HCT116 (cell line): ENCODE data around the gene TK1.

Source experiments
- CTCF ChIP-seq, 3 experiments: fragments of 200-600 bp in 1 of 3; sonication (generic) in 1 of 3; IDR thresholded peaks in 2 of 3; conservative IDR thresholded peaks in 1 of 3; 2 replicates each; pipeline ENCODE4 v1.5.1; 2012 to 2017; ENCODE audit warnings: low read depth in 2 of 3, low read length in 2 of 3, antibody characterized with exemption in 1 of 3, borderline replicate concordance in 1 of 3, control low read depth in 1 of 3, mild to moderate bottlenecking in 1 of 3, mixed read lengths in 1 of 3, mixed run types in 1 of 3, moderate library complexity in 1 of 3; ENCODE audit not compliant: insufficient read depth in 1 of 3
- EZH2 ChIP-seq: fragments of 200-600 bp; sonication (generic); IDR thresholded peaks from 2 replicates; pipeline ENCODE4 v1.6.1; 2017; ENCODE audit warnings: antibody characterized with exemption, mixed run types
- EZH2phosphoT487 ChIP-seq: fragments of 200-600 bp; IDR thresholded peaks from 2 replicates; pipeline ENCODE4 v1.6.1; 2018; ENCODE audit warnings: antibody characterized with exemption, borderline replicate concordance
- POLR2A ChIP-seq: IDR thresholded peaks from 2 replicates; pipeline ENCODE4 v1.7.0; 2011; ENCODE audit warnings: borderline replicate concordance; ENCODE audit not compliant: insufficient read depth, insufficient read length; ENCODE audit errors: extremely low read depth
- POLR2AphosphoS5 ChIP-seq: IDR thresholded peaks from 2 replicates; pipeline ENCODE4 v1.6.1; 2011; ENCODE audit warnings: mild to moderate bottlenecking, low read depth, low read length, moderate library complexity
- RAD21 ChIP-seq: IDR thresholded peaks from 2 replicates; pipeline ENCODE4 v1.6.1; 2012; ENCODE audit warnings: low read depth, mild to moderate bottlenecking
- YY1 ChIP-seq: IDR thresholded peaks from 2 replicates; pipeline ENCODE4 v1.6.1; 2011; ENCODE audit warnings: low read length, low read depth, moderate library complexity, mild to moderate bottlenecking; ENCODE audit not compliant: insufficient replicate concordance; ENCODE audit errors: extremely low read depth

GRCh38 chr17:78142119-78142861, 44.6 kb downstream of the TK1 start:
- TF ChIP-seq EZH2, result no peak
- no peak for TF ChIP-seq POLR2A
- TF ChIP-seq EZH2phosphoT487, result no peak
- peak; percentile 88 for TF ChIP-seq POLR2AphosphoS5
- TF ChIP-seq CTCF (IDR thresholded peaks at IDR 0.05 in 2 of 3, conservative IDR thresholded peaks at IDR 0.05 in 1 of 3; ENCODE audit: borderline replicate concordance in 1 of 3, insufficient read depth in 1 of 3, low read depth in 2 of 3, low read length in 2 of 3), result no peak
- no peak for TF ChIP-seq RAD21
- TF ChIP-seq YY1, result no peak
